Cardiac atrium fibroblast (primary cell): ENCODE results near the gene DPP3. TPM values are rescaled to one million over a fixed set of nuclear protein-coding genes. Genes with fewer than 3 reads are reported as not detected.

ENCODE experiments used
- total RNA-seq: library from RNA; depleted of rRNA; stranded (reverse); fragments of >200 nt; gene quantifications from 2 replicates; pipeline ENCODE4 v1.2.3, GENCODE V29; 2015

The DPP3 gene, protein sequence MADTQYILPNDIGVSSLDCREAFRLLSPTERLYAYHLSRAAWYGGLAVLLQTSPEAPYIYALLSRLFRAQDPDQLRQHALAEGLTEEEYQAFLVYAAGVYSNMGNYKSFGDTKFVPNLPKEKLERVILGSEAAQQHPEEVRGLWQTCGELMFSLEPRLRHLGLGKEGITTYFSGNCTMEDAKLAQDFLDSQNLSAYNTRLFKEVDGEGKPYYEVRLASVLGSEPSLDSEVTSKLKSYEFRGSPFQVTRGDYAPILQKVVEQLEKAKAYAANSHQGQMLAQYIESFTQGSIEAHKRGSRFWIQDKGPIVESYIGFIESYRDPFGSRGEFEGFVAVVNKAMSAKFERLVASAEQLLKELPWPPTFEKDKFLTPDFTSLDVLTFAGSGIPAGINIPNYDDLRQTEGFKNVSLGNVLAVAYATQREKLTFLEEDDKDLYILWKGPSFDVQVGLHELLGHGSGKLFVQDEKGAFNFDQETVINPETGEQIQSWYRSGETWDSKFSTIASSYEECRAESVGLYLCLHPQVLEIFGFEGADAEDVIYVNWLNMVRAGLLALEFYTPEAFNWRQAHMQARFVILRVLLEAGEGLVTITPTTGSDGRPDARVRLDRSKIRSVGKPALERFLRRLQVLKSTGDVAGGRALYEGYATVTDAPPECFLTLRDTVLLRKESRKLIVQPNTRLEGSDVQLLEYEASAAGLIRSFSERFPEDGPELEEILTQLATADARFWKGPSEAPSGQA
- total RNA-seq: 43.9 and 68.2 TPM in 2 replicates

DNA sequence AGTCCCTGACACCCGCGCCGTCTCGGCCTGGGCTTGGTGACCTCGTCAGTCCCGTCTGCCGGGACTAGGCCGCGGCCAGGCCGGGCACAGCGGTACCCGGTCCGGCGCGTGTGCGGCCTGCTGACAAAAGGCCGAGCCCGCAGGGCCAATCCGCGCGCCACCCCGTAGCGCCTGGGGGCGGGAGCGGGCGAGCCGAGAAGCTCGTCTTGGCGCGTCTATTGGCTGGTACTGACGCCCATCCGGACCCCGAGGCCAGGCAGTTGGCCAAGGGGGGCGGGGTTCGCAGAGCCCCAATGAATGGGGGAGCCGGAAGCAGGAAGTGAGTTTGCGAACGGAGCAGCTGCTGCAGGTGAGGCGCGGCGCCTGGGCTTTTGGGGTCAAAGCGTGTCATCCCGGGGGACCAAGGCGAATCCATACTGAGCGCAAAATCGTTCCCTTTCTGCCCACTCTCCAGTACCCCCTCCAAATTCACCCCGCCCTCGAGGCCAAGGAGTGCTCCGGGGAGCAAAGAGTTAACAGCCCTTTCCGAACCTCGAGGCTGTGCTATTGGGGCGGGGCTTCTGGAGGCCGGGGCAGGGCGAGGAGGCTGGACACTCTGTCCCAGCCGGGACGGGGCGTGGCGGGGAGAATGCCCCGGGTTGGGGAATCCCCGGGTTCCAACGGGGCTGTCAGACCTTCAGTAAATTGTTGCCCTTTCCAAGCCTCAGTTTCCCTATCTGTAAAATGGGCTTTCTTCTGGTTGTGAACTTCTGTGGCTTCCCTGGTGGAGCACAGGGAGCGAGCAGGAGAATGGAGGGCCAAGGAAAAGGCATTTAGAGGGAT, at the start of gene DPP3:
Gene DPP3 (plus strand): TSS at position 318 of the 822 bp plus-strand sequence. CDS start 1,767 bp downstream, outside the sequence.

DNA sequence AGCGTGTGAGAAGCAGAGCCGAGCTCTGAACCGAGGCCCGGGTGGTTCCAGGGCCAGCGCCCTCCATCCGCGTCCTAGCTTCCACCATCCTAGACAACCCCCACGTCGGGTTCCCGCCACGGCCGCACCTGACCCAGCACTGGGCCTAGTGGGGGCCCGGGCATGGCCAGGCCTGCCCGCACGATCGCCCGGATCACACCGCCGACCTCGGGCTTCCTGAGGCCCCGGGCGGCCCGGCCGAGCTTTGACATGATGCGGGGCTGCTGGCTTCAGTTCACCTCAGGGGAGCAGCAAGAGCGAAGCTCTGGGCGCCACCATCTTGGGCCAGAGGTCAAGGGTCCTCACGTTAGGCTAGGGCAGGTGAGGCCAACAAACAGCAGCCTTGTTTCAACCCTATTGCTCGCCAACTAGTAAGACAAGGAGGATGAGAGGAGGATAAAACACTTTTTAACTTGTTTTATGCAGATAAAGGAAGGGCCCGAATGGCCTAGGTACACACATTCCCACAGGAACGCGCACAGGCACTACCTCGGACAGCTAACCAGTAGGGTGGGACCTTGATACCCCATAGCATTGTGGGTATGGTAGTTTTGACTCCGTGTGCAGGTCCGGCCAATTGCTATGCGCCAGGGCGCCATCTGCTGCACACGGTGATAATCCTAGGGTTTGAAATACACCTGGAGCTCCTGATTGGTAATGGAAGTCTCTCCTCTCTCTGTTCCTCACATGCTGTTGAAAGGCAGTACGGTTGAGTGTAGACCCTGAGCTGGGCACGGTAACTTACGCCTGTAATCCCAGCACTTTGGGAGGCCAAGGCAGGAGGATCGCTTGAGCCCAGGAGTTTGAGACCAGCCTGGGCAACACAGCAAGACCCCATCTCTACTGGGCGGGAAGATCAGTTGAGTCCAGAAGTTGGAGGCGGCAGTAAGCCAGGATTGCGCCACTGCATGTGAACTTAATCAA, 41.4 kb upstream of the DPP3 start, which contains the start of gene MRPL11:
Gene MRPL11 (minus strand): TSS at position 345 of the 963 bp plus-strand sequence. CDS start 94 bp downstream, at position 251.

DNA sequence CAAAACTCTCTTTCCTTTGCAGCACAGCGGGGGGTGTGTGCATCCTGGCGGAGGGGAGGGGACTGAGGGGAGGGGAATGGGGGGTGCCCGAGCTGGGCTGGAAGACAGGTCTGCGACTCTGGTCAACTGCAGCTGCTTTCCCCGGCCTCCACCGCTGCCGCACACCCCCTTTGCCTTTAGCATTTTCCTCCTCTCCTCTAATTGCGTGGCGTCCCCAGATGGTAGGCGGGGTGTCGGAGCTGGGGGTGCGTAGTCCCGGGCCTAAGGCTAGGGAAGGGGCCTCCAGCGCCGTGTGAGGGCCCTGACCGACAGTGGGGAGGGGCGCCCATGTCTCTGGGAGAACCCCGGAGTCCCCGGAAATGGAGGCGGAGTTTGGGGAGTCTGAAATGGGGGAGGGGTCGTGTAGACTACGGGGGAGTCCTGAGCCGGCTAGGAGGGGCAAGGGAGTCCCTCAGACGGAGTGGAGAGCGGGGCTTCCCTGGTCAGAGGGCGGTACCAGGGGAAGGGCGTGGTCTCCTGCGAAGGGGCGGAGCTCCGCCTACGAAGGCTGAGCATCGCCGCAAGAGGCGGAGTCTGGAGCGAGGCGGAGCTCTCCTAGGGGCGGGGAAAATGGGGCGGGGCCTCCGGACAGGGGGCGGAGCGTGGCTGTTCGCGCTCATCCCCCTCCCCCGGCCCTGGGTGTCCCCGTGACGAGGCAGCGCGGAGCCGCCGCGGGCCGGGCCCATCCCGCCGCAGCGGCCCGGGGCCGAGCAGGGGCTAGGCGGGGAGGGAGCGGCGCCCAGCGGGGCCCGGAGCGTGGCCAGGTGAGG, 13.8 kb upstream of the DPP3 start, which contains the start of gene PELI3:
Gene PELI3 (plus strand): TSS at position 681 of the 809 bp plus-strand sequence. CDS start 1,224 bp downstream, outside the sequence.

DNA sequence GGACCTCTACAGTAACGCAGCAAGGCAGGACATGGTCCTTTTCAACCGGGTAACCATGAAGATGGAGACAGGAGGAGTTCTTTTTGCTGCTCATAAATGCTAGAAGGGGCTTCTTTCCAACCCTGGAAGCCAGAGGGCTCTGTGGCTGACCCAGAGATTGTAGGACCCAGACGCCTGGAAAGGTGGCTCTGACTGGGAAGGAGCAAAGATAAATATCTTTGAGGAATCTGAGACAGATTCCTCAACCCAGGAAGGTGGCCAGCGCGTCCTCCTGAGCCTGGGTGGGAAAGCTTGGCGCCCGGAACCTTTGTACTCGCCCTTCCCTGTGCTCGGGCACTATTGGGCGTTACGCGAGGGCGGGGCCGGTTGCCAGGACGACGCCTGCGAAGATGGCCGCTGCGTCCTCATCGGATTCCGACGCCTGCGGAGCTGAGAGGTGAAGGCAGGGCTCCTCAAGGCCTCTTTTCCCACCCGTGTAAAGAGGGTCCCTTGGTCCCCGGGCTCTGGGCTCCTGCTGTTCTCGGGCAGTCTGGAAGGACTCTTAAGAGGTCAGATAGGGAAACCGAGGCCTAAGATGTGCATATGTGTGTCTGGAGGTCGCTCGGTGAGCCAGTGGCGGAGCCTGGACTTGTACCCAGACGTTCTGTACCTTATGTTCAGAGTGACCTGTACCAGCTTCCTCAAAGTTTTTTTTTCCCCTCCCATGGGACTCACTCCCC, 30.2 kb downstream of the DPP3 start, which contains the start of gene BBS1:
Gene BBS1 (plus strand): TSS at position 365 of the 719 bp plus-strand sequence. CDS start 25 bp downstream, at position 390.

DNA sequence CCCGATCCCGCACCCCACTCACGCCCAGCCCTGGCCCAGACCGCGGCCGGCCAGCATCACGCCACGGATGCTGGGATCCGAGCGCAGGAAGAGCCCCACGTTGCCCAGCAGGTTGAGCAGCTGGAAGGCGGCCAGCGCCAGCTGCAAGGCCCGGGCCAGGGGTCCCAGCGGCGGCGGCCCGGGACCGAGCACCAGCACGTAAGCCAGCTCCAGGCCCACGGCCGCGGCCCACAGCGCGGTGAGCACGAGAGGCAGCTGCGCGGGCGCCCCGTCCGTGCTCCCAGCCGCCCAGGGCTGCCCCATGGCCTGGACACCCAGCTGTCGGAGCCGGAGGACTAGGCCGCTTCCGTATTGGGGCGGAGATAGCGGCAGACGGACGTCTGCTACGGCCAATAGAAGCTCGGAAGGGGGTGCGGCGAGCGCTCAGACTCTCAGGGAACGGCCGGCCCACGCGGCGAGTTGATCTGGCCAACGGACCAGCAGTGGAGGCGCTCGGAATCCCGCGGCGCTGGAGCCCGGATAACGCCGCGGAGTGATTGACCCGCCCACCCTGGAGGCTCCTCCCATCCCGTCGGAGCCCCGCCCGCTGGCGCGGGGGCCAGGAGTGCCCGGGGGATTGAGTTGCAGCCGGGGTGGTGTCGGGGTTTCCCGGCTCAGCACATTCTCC, 65.6 kb downstream of the DPP3 start, which contains the start of gene ZDHHC24:
Gene ZDHHC24 (minus strand): TSS at position 348 of the 667 bp plus-strand sequence. CDS start 45 bp downstream, at position 303.

DNA sequence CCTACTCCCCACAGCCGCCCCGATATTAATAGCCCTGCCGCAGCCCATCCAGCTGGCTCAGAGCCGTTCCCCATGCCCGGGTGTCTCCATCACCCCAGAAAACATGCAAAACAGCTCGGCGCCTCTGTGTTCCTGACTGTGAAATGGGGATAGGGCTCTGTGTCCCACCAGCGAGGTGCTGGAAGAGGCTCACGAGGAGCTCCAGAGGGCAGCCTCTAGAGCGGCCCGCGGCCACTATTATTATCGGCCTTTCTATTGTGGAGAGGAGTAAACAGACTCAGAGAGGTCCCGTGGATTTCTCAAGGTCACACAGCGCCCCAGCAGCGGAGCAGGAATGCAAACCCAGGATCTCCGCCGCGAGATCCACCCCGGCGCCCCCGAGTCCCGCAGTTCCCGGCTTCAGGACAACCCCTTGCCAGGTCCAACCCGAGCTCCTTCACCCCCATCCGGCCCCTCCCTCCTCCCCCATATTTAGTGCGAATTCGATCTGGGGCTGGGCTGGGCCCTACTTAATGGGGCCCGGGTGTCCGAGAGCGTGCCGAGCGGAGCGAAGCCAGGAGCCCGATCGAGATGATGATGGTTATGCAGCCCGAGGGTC, 66.2 kb downstream of the DPP3 start, which contains the start of gene ACTN3:
Gene ACTN3 (plus strand): TSS at position 536 of the 598 bp plus-strand sequence. CDS start 35 bp downstream, at position 571.

Other genes starting within 250 kb of the DPP3 start
- 12.3 and 15.0 TPM in 2 replicates for gene KLC2, start 222.7 kb upstream of the DPP3 start, total RNA-seq
- 147 and 156 TPM in 2 replicates for gene RAB1B, start 211.8 kb upstream of the DPP3 start, total RNA-seq
- gene CNIH2, start 202.3 kb upstream of the DPP3 start, total RNA-seq: not detected in 2 replicates
- 199 and 214 TPM in 2 replicates for gene YIF1A, start 191.3 kb upstream of the DPP3 start, total RNA-seq
- 0.54 and 1.5 TPM in 2 replicates for gene TMEM151A, start 188.5 kb upstream of the DPP3 start, total RNA-seq
- 126 and 180 TPM in 2 replicates for gene CD248, start 163.4 kb upstream of the DPP3 start, total RNA-seq
- 12.8 and 30.0 TPM in 2 replicates for gene RIN1, start 144.0 kb upstream of the DPP3 start, total RNA-seq
- 40.8 and 46.5 TPM in 2 replicates for gene BRMS1, start 135.3 kb upstream of the DPP3 start, total RNA-seq
- 23.7 and 28.2 TPM in 2 replicates for gene B4GAT1, start 132.8 kb upstream of the DPP3 start, total RNA-seq
- gene SLC29A2, start 108.7 kb upstream of the DPP3 start, total RNA-seq: not detected in 2 replicates
- not detected in 2 replicates for gene NPAS4, start 59.4 kb upstream of the DPP3 start, total RNA-seq
- 24.1 and 36.6 TPM in 2 replicates for gene MRPL11, start 41.6 kb upstream of the DPP3 start, total RNA-seq
- 8.5 and 9.9 TPM in 2 replicates for gene PELI3, start 13.5 kb upstream of the DPP3 start, total RNA-seq
- 20.4 and 28.7 TPM in 2 replicates for gene BBS1, start 30.2 kb downstream of the DPP3 start, total RNA-seq
- gene ZDHHC24, start 65.6 kb downstream of the DPP3 start, total RNA-seq: 17.1 and 33.2 TPM in 2 replicates
- gene ACTN3, start 66.5 kb downstream of the DPP3 start, total RNA-seq: under 0.01 TPM in 2 replicates
- gene CTSF, start 88.2 kb downstream of the DPP3 start, total RNA-seq: 65.9 and 72.4 TPM in 2 replicates
- gene CCDC87, start 112.6 kb downstream of the DPP3 start, total RNA-seq: 0.16 TPM in 1 of 2 replicates, not detected in the other
- 43.7 and 50.4 TPM in 2 replicates for gene CCS, start 112.8 kb downstream of the DPP3 start, total RNA-seq
- 21.3 and 29.2 TPM in 2 replicates for gene RBM14, start 136.2 kb downstream of the DPP3 start, total RNA-seq
- gene RBM4, start 158.3 kb downstream of the DPP3 start, total RNA-seq: 124 and 173 TPM in 2 replicates
- 13.0 and 16.2 TPM in 2 replicates for gene RBM4B, start 197.5 kb downstream of the DPP3 start, total RNA-seq
- 0.16 TPM in 1 of 2 replicates, not detected in the other for gene SPTBN2, start 248.8 kb downstream of the DPP3 start, total RNA-seq